ENCODE results near the gene HOMER2.
"Not testable (repeated sequence)": the region's sequence is repeated elsewhere in the genome, so short reads cannot be mapped to it uniquely, and the experiment has no call there.

HOMER2 gene

GRCh38 chr15:82963471-82964341 is 11.2 kb upstream of the HOMER2 start:
- no peak for DNase-seq

GRCh38 chr15:82960766-82961165 is 8.2 kb upstream of the HOMER2 start:
- DNase-seq = no peak

- DNase-seq = no peak
These were observed 6.9 kb upstream of the HOMER2 start for GRCh38 chr15:82959423-82959822.

GRCh38 chr15:82958638-82959037 is 6.1 kb upstream of the HOMER2 start:
- no peak for DNase-seq

GRCh38 chr15:82951472-82952157 is 905 bp downstream of the HOMER2 start:
- DNase-seq = no peak

GRCh38 chr15:82950746-82951370 is 1.7 kb downstream of the HOMER2 start:
- no peak for DNase-seq

- DNase-seq = no peak
These were observed 2.2 kb downstream of the HOMER2 start for GRCh38 chr15:82950295-82950694.

GRCh38 chr15:82946155-82946701 is 6.3 kb downstream of the HOMER2 start:
- no peak for DNase-seq

GRCh38 chr15:82945326-82945725 is 7.2 kb downstream of the HOMER2 start:
- no peak for DNase-seq

- DNase-seq = no peak
These were observed 7.7 kb downstream of the HOMER2 start for GRCh38 chr15:82944821-82945220.

- DNase-seq = no peak
These were observed 8.5 kb downstream of the HOMER2 start for GRCh38 chr15:82944056-82944455.

GRCh38 chr15:82943176-82943575 is 9.3 kb downstream of the HOMER2 start:
- no peak for DNase-seq

- DNase-seq = no peak
These were observed 9.8 kb downstream of the HOMER2 start for GRCh38 chr15:82942691-82943090.

GRCh38 chr15:82939678-82940077 is 12.8 kb downstream of the HOMER2 start:
- not testable (repeated sequence) for DNase-seq

GRCh38 chr15:82937712-82938058 is 14.8 kb downstream of the HOMER2 start:
- DNase-seq = no peak

- no peak for DNase-seq
These were observed 15.4 kb downstream of the HOMER2 start for GRCh38 chr15:82936966-82937711.

- DNase-seq = no peak
These were observed 17.1 kb downstream of the HOMER2 start for GRCh38 chr15:82935382-82935781.

- no peak for DNase-seq
These were observed 18.2 kb downstream of the HOMER2 start for GRCh38 chr15:82934100-82934880.

GRCh38 chr15:82933576-82933975 is 18.9 kb downstream of the HOMER2 start:
- no peak for DNase-seq

GRCh38 chr15:82931221-82931620 is 21.3 kb downstream of the HOMER2 start:
- no peak for DNase-seq

- DNase-seq = no peak
These were observed 22.1 kb downstream of the HOMER2 start for GRCh38 chr15:82930461-82930860.

GRCh38 chr15:82928711-82929110 is 23.8 kb downstream of the HOMER2 start:
- no peak for DNase-seq
